Measurements from ENCODE around the gene MED23. TPM values are rescaled to one million over a fixed set of nuclear protein-coding genes. Genes with fewer than 3 reads are reported as not detected.
A peak's percentile ranks its signal among the peaks of the same experiment; 100 is the strongest.

Gene MED23
- total and polyA plus RNA-seq, 9 of the 15 experiments (the other 6 are each of a cell fraction or from before 2014, with no cell fraction given): 13.7 to 61.2 (median 27.2) TPM

DNA sequence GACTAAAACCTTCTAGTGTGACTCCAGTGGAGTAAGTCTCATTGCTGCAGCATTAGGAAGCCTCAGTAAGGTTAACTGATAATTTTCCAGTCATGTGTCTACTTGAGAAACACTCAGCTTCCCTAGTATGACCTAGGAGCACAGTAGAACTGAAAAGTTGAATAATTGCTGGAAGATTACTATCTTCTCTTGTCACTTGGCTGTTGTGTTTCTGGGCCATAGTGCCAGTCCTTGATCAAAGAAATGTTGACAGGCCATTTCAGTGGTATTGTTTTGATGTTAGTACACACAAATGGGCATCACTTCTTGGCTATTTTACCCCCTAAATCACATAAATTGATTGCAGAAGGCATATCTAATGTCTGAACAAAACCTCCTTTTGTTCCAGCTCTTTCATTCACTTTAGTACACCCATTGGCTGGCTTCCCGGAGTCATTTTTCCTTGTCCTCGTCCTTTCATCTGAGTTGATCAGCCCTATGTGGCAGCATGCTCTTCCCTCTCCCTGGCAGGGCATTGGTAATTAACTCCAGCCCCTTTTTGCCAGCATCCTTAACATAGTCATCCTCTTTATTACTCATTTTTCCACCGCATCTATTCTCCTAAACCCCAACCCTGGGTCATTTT, 15.1 kb upstream of the MED23 start (continued):
- TF ChIP-seq, protein P1, sequence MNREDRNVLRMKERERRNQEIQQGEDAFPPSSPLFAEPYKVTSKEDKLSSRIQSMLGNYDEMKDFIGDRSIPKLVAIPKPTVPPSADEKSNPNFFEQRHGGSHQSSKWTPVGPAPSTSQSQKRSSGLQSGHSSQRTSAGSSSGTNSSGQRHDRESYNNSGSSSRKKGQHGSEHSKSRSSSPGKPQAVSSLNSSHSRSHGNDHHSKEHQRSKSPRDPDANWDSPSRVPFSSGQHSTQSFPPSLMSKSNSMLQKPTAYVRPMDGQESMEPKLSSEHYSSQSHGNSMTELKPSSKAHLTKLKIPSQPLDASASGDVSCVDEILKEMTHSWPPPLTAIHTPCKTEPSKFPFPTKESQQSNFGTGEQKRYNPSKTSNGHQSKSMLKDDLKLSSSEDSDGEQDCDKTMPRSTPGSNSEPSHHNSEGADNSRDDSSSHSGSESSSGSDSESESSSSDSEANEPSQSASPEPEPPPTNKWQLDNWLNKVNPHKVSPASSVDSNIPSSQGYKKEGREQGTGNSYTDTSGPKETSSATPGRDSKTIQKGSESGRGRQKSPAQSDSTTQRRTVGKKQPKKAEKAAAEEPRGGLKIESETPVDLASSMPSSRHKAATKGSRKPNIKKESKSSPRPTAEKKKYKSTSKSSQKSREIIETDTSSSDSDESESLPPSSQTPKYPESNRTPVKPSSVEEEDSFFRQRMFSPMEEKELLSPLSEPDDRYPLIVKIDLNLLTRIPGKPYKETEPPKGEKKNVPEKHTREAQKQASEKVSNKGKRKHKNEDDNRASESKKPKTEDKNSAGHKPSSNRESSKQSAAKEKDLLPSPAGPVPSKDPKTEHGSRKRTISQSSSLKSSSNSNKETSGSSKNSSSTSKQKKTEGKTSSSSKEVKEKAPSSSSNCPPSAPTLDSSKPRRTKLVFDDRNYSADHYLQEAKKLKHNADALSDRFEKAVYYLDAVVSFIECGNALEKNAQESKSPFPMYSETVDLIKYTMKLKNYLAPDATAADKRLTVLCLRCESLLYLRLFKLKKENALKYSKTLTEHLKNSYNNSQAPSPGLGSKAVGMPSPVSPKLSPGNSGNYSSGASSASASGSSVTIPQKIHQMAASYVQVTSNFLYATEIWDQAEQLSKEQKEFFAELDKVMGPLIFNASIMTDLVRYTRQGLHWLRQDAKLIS (CRISPR knock-in tag; IDR thresholded peaks at IDR 0.05): no peak
- TF ChIP-seq KDM5B (IDR thresholded peaks at IDR 0.05; ENCODE audit: insufficient replicate concordance, low read depth, low read length) (no peak), TAF9B (IDR thresholded peaks at IDR 0.05; ENCODE audit: partially characterized antibody) (no peak), NFE2 (IDR thresholded peaks at IDR 0.05; ENCODE audit: low read depth) (no peak), ZSCAN32 (CRISPR knock-in tag; IDR thresholded peaks at IDR 0.05) (no peak), ZNF23 (CRISPR knock-in tag; IDR thresholded peaks at IDR 0.05) (no peak), SMAD1 (IDR thresholded peaks at IDR 0.05; ENCODE audit: low read depth, low read length, partially characterized antibody) (no peak), RAD21 (CRISPR knock-in tag; conservative IDR thresholded peaks at IDR 0.05 in 1 of 2, IDR thresholded peaks at IDR 0.05 in 1 of 2) (no peak), NCOA1 (IDR thresholded peaks at IDR 0.05; ENCODE audit: low read depth) (no peak), HMBOX1 (IDR thresholded peaks at IDR 0.05) (peak; percentile 65), FOXA3 (CRISPR knock-in tag; conservative IDR thresholded peaks at IDR 0.05 in 1 of 2, IDR thresholded peaks at IDR 0.05 in 1 of 2) (no peak), STAT5A (IDR thresholded peaks at IDR 0.05; ENCODE audit: borderline replicate concordance, low read length) (no peak), ZNF41 (CRISPR knock-in tag; conservative IDR thresholded peaks at IDR 0.05) (no peak), BRF1 (IDR thresholded peaks at IDR 0.05; ENCODE audit: borderline replicate concordance, extremely low read depth, insufficient read length) (no peak), TARDBP (IDR thresholded peaks at IDR 0.05) (no peak), TEAD2 (tag; IDR thresholded peaks at IDR 0.05) (no peak), ZNF707 (CRISPR knock-in tag; conservative IDR thresholded peaks at IDR 0.05) (no peak), ZNF212 (CRISPR knock-in tag; IDR thresholded peaks at IDR 0.05) (no peak), ZNF133 (CRISPR knock-in tag; IDR thresholded peaks at IDR 0.05) (no peak)
